Adipocyte (in vitro differentiated cells): ENCODE measurements around the gene FURIN.

Experiments
- DNase-seq: peaks from one replicate; pipeline ENCODE4 v3.0.0-alpha.2; 2015; ENCODE audit warnings: low read depth
- H3K27me3 ChIP-seq: replicated peaks from 2 replicates; pipeline ENCODE4 v1.7.0; 2013; ENCODE audit warnings: mild to moderate bottlenecking, low read length, moderate library complexity; ENCODE audit not compliant: control insufficient read depth, insufficient read depth
- H3K36me3 ChIP-seq: 2 replicates; pipeline ENCODE4 v1.7.0; 2013; ENCODE audit warnings: low read length, mild to moderate bottlenecking, moderate library complexity; ENCODE audit not compliant: control insufficient read depth, insufficient read depth, severe bottlenecking
- H3K4me1 ChIP-seq: 2 replicates; pipeline ENCODE4 v1.7.0; 2013; ENCODE audit warnings: mild to moderate bottlenecking, low read length, moderate library complexity; ENCODE audit not compliant: control insufficient read depth, insufficient read depth
- H3K4me3 ChIP-seq: 2 replicates; pipeline ENCODE4 v1.7.0; 2013; ENCODE audit warnings: mild to moderate bottlenecking, low read length, moderate library complexity
- H3K9ac ChIP-seq: 2 replicates; pipeline ENCODE4 v1.7.0; 2013; ENCODE audit warnings: mild to moderate bottlenecking, low read length, moderate library complexity
- H3K9me3 ChIP-seq: 2 replicates; pipeline ENCODE4 v1.7.0; 2013; ENCODE audit warnings: mild to moderate bottlenecking, low read length, moderate library complexity; ENCODE audit not compliant: control insufficient read depth

The FURIN gene

DNA sequence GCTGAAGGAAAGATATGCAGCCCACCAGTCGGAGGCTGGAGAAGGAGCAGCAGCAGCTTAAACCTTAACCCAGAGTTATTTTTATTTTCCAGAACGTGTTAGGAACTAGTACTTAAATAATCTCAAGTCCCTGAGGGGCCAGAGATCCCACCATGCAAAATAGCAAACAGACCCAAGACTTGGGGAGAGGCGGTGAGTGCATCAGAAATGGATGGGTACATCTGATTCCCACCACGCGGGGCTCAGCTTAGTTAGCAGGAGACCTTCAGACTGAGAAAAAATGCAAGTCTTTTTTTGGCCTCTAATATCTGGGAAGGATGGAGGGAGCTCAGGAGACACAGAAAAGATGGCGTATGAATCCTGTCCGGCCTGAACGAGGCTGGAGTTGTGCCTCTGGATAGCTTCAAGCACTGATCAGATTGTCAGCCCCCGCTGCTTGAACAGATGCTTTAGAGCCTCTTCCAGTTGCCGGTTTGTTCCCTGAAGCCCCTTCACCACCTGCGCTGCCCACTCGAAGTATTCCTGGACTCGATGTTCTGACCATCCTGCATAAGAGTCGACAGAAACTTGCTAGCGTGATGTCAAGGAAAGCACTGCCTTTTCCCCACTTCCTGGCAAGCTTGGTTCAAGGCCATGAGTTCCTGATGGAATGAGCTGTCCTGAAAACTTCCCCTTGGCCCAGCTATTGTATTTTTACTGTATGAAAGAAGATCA, 62.6 kb downstream of the FURIN start:
- H3K9ac ChIP-seq = peak overlapping the region; percentile 90
- H3K4me3 ChIP-seq = peak overlapping the region; percentile 93
- no peaks in the 10 kb centered on the region for H3K36me3 ChIP-seq
- DNase-seq = no peak
- H3K9me3 ChIP-seq = no peaks in the 10 kb centered on the region
- H3K4me1 ChIP-seq = peaks cover 42% of the 10 kb centered on the region
- no peaks in the 10 kb centered on the region for H3K27me3 ChIP-seq

DNA sequence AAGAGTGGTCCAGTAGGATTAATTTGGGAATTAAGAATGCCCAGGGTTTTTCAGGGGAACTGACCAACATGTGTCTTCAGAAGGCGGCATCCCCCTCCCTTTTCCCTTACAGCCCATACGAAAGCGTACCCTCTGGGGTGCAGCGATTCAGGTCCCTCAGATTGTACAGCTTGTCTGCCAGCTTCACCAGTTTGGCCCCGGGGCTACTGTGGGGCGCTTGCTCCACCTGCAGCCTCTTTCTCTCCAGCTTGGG, 63.1 kb downstream of the FURIN start:
- Histone ChIP-seq H3K9me3 (no peaks in the 10 kb centered on the region), H3K27me3 (no peaks in the 10 kb centered on the region), H3K36me3 (peaks cover 4% of the 10 kb centered on the region), H3K4me3 (peak overlapping the region; percentile 93), H3K4me1 (peaks cover 46% of the 10 kb centered on the region), H3K9ac (peak overlapping the region; percentile 90)
- DNase-seq = no peak

- DNase-seq = peak; percentile 97
- H3K36me3 ChIP-seq = peaks cover 9% of the 10 kb centered on the region
- no peaks in the 10 kb centered on the region for H3K27me3 ChIP-seq
- peak within 1 kb of the TSS; percentile 93 for H3K4me3 ChIP-seq
- peak within 1 kb of the TSS; percentile 90 for H3K9ac ChIP-seq
- peaks cover 47% of the 10 kb centered on the region for H3K4me1 ChIP-seq
- no peaks in the 10 kb centered on the region for H3K9me3 ChIP-seq
These were observed 63.7 kb downstream of the FURIN start, which contains the start of gene HDDC3 for GRCh38 chr15:90931828-90932659. TSS of gene HDDC3 (minus strand) at chr15:90932549. CDS start at chr15:90932540, 9 bp downstream.

- no peaks in the 10 kb centered on the region for H3K9me3 ChIP-seq
These were observed 64.2 kb downstream of the FURIN start for GRCh38 chr15:90932660-90932991.

More at GRCh38 chr15:90932660-90932991, 64.2 kb downstream of the FURIN start:
- Histone ChIP-seq H3K36me3 (peaks cover 12% of the 10 kb centered on the region), H3K4me3 (peak overlapping the region; percentile 93), H3K27me3 (no peaks in the 10 kb centered on the region), H3K9ac (peak overlapping the region; percentile 90), H3K4me1 (peaks cover 47% of the 10 kb centered on the region)
- DNase-seq = no peak
